Measurements from ENCODE around the gene ENTPD5.
"Not testable (repeated sequence)": the region's sequence is repeated elsewhere in the genome, so short reads cannot be mapped to it uniquely, and the experiment has no call there.

ENTPD5 gene

GRCh38 chr14:73942180-73942579 lies 76.9 kb downstream of the ENTPD5 start:
- DNase-seq = no peak

GRCh38 chr14:73937012-73937411 lies 82.1 kb downstream of the ENTPD5 start:
- DNase-seq = no peak

- DNase-seq = no peak
These were observed 82.5 kb downstream of the ENTPD5 start for GRCh38 chr14:73936548-73936947.

- no peak for DNase-seq
These were observed 83.4 kb downstream of the ENTPD5 start for GRCh38 chr14:73935666-73936065.

- DNase-seq = peak in 2 of 3 donors; percentile 23
These were observed 94.8 kb downstream of the ENTPD5 start for GRCh38 chr14:73924337-73924736.

- DNase-seq = not testable (repeated sequence)
These were observed 99.6 kb downstream of the ENTPD5 start for GRCh38 chr14:73919457-73919856.

- no peak for DNase-seq
These were observed 102.8 kb downstream of the ENTPD5 start for GRCh38 chr14:73916324-73916723.

- no peak for DNase-seq
These were observed 105.8 kb downstream of the ENTPD5 start for GRCh38 chr14:73913256-73913655.

GRCh38 chr14:73909681-73910080 lies 109.4 kb downstream of the ENTPD5 start:
- DNase-seq = no peak
